Brain pericyte (primary cell): ENCODE results near the gene PSMD11.

Experiments
- DNase-seq: peaks from one replicate; pipeline ENCODE4 v3.0.0-alpha.2; 2012; ENCODE audit warnings: low read depth, low spot score

The PSMD11 gene

GRCh38 chr17:32490101-32490482 lies 45.8 kb downstream of the PSMD11 start:
- no peak for DNase-seq

DNA sequence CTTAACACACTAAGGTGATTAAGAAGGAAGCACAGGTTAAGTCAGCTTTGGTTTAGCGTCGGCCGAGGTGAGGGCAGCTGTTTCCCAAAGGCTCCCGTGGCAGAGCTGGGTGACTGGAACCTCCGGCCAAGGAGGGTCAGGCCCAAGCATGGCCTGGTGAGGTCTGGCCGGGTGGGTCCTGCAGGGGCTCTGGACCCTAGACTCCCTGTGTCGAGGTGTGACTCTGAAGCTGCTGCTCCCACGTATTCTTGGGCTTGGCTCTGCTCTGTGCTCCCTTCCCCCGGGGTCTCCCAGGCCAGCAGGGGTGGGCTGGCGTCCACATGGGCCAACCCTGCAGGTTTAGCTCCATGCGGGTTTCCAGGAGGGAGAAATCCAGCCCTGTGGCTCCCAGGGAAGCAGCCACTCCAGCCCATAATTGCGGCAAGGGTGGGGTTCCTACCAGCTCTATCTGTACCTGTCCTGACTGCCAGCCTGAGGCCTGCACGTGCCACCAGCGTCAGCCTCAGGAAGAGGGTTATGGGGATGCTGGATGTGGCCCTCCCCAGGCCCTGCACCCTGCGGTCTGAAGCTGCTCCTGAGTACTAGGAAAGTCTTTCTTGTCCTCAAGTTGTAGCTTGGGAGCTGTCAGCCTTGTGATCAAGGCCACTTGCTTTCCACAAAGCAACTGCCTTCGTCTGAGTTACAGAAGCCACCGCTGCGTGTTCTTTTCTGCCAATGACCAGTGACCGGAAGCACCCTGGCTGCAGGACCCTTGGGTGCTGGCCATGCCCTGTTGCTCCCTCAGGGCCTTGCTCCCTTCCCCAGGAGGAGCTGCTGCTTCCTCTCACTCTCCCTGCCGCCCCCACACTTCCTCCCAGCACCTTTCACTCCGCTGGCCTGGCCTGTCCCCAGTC lies 47.3 kb downstream of the PSMD11 start:
- no peak for DNase-seq

DNA sequence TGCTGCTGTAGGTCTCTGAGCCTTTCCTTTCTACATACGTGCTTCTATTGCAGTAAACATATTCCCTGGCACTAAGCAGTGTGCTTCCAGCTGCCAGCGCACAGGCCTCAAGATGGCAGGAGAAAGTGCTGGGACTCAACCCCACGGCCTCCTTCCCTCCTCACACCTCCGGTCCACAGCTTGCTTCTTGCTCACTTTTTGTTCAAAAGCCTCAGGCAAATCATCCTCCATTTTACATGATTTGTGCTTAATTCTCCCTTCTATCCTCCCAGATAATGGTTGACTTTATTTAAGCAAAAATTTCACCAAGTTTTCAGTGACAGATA lies 47.9 kb downstream of the PSMD11 start:
- DNase-seq, result no peak

DNA sequence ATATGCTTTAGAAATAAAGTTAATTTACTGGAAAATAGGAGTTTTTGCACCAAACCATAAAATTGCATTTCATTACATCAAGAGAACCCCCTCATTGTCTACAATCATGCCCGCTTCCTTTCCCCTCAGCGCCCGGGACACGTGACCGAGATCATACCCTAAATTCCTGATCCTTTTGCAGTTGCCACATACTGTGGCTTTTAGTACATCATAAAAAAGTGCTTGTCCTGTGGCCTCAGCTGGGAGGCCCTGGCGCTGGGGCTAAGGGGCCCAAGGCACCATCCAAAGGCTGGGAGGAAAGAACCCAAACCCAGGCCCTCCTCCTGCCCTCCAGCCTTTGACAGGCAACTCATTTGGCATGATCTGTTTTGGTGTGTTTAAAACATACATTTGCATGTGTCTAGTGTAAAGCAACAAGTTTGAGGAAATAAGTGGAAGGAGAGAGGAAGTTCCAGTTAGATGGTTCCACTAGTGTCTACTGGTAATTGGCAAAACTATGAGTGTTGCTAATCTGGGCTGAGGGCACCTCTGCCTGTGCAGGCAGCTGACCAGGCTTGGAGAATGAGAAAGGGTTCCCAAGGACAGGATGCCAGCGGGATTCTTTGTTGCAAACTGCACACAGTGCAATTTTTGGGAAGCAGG lies 48.5 kb downstream of the PSMD11 start:
- DNase-seq, result no peak

DNA sequence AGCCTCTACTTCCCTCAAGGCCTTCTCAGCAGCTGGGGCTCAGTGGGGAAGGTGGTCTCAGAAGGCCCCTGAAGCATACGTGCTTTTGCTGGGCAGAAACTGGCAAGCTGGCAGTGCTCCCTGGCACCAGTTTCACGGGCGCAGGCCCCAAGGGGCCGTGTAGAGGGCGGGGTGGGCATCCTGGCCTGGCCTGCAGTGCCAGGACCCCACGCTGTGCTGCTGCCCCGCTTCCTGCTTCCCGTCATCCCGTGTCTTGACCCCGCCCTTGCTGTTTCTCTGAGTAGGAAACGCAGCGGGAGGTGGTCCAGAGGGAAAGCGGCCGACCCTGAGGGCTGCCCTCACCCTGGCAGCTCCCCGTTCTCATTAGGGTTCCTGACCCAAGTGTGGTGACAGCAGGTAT lies 49.3 kb downstream of the PSMD11 start:
- DNase-seq, result no peak

GRCh38 chr17:32493976-32494513 lies 49.7 kb downstream of the PSMD11 start:
- DNase-seq, result no peak

GRCh38 chr17:32494621-32495358 lies 50.5 kb downstream of the PSMD11 start:
- DNase-seq, result no peak

DNA sequence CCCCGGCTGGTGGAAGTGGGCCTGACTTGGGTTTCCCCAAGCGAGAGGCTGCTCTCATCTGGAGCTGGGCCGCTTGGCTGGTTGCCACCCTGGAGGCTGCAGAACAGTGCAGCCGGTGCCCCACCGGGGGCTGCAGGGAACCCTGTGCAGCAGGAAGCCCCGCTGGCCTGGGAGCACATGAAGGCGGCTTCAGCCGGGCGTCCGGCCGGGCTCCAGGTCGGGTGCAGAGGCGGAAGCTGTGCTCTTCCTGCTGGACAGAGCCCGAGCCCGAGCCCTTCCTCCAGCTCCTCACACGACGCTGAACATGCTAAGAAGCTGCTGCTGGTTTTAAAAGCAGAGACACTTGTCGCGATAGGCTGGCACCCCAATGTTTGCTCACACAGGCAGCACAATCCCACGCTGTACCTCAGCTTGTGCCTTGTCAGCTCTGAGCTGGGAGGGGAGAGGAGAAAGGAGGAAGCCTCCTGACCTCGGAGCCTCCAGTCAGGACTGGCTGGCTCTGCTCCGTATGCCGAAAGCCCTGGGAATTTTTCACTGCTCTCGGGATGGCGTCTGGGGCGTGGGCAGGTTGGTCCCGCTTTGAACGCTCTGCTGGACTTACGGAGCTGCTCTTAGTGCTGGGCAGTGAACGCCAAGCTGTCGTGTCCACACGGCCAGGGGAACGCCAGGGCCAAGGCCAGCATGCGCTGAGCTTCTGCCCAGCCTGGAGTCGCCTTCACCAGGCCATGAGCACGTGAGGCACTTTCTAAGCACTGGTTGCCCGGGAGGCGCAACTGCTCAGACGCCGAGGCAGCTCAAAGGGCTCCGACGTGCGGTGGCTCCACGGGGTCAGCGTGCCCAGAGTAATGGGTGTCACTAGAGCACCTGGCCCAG lies 51.3 kb downstream of the PSMD11 start:
- no peak for DNase-seq

- no peak for DNase-seq
Measured at GRCh38 chr17:32496395-32497073, 52.2 kb downstream of the PSMD11 start.

GRCh38 chr17:32497431-32498205 lies 53.3 kb downstream of the PSMD11 start:
- no peak for DNase-seq

GRCh38 chr17:32498391-32498790 lies 54.1 kb downstream of the PSMD11 start:
- DNase-seq, result no peak

GRCh38 chr17:32502013-32502412 lies 57.7 kb downstream of the PSMD11 start:
- DNase-seq, result no peak

GRCh38 chr17:32502710-32503109 lies 58.4 kb downstream of the PSMD11 start:
- no peak for DNase-seq

- no peak for DNase-seq
Measured at GRCh38 chr17:32503251-32504165, 59.2 kb downstream of the PSMD11 start.

GRCh38 chr17:32504166-32504990 lies 60.1 kb downstream of the PSMD11 start:
- DNase-seq, result no peak

- DNase-seq, result no peak
Measured at GRCh38 chr17:32508926-32509325, 64.6 kb downstream of the PSMD11 start.

DNA sequence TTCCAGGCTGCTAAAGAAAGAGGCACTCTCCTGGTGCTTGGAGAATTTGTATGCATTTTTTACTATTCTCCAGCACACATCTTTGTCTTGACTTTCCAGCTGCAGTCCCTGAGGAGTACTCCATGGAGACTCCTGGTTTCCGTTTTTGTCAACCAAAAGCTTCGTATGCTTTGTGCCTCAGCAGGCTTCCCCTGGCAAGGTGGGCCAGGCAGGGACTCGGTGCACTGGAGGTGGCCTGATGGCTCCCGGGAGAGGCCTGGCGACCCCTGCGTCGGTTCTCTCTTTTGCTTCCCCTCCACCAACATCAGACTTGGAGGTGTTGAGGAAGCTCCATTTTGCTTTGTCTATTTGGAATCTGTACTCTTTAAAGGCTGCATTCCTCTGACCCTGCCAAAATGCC lies 66.2 kb downstream of the PSMD11 start:
- DNase-seq, result no peak

DNA sequence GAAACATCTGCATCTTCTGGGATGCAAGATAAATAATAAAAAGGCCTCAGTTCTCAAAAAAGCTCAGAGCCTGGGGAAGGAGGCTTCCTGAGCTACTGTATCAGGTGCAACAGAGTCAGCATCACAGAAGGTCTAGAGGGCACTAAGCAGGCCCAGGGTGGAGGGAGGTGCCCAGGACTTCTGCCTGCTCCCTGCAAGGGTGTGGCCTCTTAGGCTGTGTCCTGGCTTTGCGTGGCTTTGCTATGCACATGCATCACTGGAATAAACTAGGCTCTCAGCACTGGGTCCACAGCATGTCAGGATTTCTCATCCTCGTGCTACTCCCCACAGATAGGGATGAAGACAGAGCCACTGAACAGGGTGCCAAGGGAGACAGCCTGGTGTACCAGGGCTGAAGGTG lies 68.0 kb downstream of the PSMD11 start:
- no peak for DNase-seq
